Activated CD8-positive, alpha-beta T cell treated with anti-CD3 and anti-CD28 coated beads, Interleukin-2, amount 10 ng/mL, durations not matched to agents 7 days and 5 days (primary cell): ENCODE measurements around the gene MXRA8. TPM values are rescaled to one million over a fixed set of nuclear protein-coding genes. Genes with fewer than 3 reads are reported as not detected.
A peak's percentile ranks its signal among the peaks of the same experiment; 100 is the strongest.

ENCODE experiments used
- ATAC-seq: fragments of 150-1000 bp; cut with Tn5 transposase; one replicate; pipeline ENCODE4 v1.10.0; 2021; ENCODE audit warnings: moderate library complexity
- CTCF ChIA-PET: fragments of 350-600 bp; sonication (Branson Sonifier 250); formaldehyde crosslinking; loops from one replicate; lab custom pipeline; 2021; ENCODE audit warnings: antibody characterized with exemption; lab: Charles Lee
- POLR2A ChIA-PET: fragments of 350-600 bp; sonication (Branson Sonifier 250); formaldehyde crosslinking; loops from one replicate; lab custom pipeline; 2021; ENCODE audit warnings: antibody characterized with exemption; lab: Charles Lee
- DNase-seq: peaks from one replicate; pipeline ENCODE4 v3.0.0-alpha.2; 2020
- H3K27ac Mint-ChIP-seq: one replicate; pipeline ENCODE4 v1.8.0; 2021; ENCODE audit warnings: mild to moderate bottlenecking, mixed read lengths
- H3K27me3 Mint-ChIP-seq: one replicate; pipeline ENCODE4 v1.8.0; 2021; ENCODE audit warnings: low read depth, mixed read lengths
- H3K36me3 Mint-ChIP-seq: one replicate; pipeline ENCODE4 v1.8.0; 2021; ENCODE audit warnings: low read depth, mixed read lengths
- H3K4me1 Mint-ChIP-seq: one replicate; pipeline ENCODE4 v1.8.0; 2021; ENCODE audit warnings: low read depth, mixed read lengths
- H3K4me3 Mint-ChIP-seq: one replicate; pipeline ENCODE4 v1.8.0; 2021; ENCODE audit warnings: mild to moderate bottlenecking, mixed read lengths
- H3K9me3 Mint-ChIP-seq: one replicate; pipeline ENCODE4 v1.8.0; 2022; ENCODE audit warnings: mixed read lengths; ENCODE audit not compliant: insufficient read depth
- total RNA-seq, 2 experiments: library from RNA; stranded (reverse); gene quantifications; one replicate each; pipeline ENCODE4 v1.2.3, GENCODE V29; 2021

The MXRA8 gene
- total RNA-seq, 2 experiments from 2014 or later, result not detected

GRCh38 chr1:1400576-1401456, 42.5 kb upstream of the MXRA8 start:
- DNase-seq (no peak), ATAC-seq (no peak)
- Mint-ChIP-seq H3K27me3 (no peaks in the 10 kb centered on the region), H3K27ac (peak overlapping the region; percentile 90), H3K36me3 (peaks cover 65% of the 10 kb centered on the region), H3K4me1 (peaks cover 53% of the 10 kb centered on the region), H3K4me3 (peak overlapping the region; percentile 92), H3K9me3 (no peaks in the 10 kb centered on the region)
- ChIA-PET CTCF (interaction anchor here (0.8 to 2.9 kb wide), 5 partner anchors 24 to 104 kb away, joined by 3 to 13 read pairs (median 3); partner anchors contain the start of gene AURKAIP1), POLR2A (interaction anchor here (0.7 to 3.6 kb wide), 6 partner anchors 9 to 214 kb away, joined by 3 to 41 read pairs (median 5); partner anchors contain the start of gene AURKAIP1)

GRCh38 chr1:1399872-1400575, 41.7 kb upstream of the MXRA8 start:
- DNase-seq (peak; percentile 45), ATAC-seq (peak; percentile 1)
- CTCF ChIA-PET, result interaction anchor here (0.8 to 2.9 kb wide), 8 partner anchors 8 to 212 kb away, joined by 3 to 13 read pairs (median 4); partner anchors contain the start of gene AURKAIP1
- Mint-ChIP-seq H3K27ac (peak overlapping the region; percentile 90), H3K9me3 (no peaks in the 10 kb centered on the region), H3K36me3 (peaks cover 65% of the 10 kb centered on the region), H3K4me3 (peak overlapping the region; percentile 92), H3K27me3 (no peaks in the 10 kb centered on the region), H3K4me1 (peaks cover 52% of the 10 kb centered on the region)
- POLR2A ChIA-PET, result interaction anchor here (0.7 to 3.6 kb wide), 7 partner anchors 8 to 214 kb away, joined by 3 to 41 read pairs (median 6); partner anchors contain the start of genes AURKAIP1 and MRPL20

- DNase-seq (peak; percentile 99), ATAC-seq (peak; percentile 96)
- peaks cover 51% of the 10 kb centered on the region for H3K4me1 Mint-ChIP-seq
- ChIA-PET CTCF (interaction anchor here (0.7 to 2.9 kb wide), 10 partner anchors 8 to 212 kb away, joined by 3 to 13 read pairs (median 4); partner anchors contain the start of gene AURKAIP1), POLR2A (interaction anchor here (0.6 to 3.6 kb wide), 6 partner anchors 8 to 215 kb away, joined by 3 to 41 read pairs (median 8); partner anchors contain the start of genes AURKAIP1 and MRPL20)
- peak within 1 kb of the TSS; percentile 92 for H3K4me3 Mint-ChIP-seq
- H3K9me3 Mint-ChIP-seq, result no peaks in the 10 kb centered on the region
- H3K36me3 Mint-ChIP-seq, result peaks cover 63% of the 10 kb centered on the region
- H3K27ac Mint-ChIP-seq, result peak within 1 kb of the TSS; percentile 90
- H3K27me3 Mint-ChIP-seq, result no peaks in the 10 kb centered on the region
These were observed 41.0 kb upstream of the MXRA8 start, which contains the start of gene CCNL2 for GRCh38 chr1:1399187-1399871. Gene CCNL2, minus strand, starts transcription at chr1:1399335. Its CDS starts 29 bp downstream, at chr1:1399306.

GRCh38 chr1:1398677-1399186, 40.4 kb upstream of the MXRA8 start:
- H3K27ac Mint-ChIP-seq, result peak overlapping the region; percentile 86
- H3K27me3 Mint-ChIP-seq, result no peaks in the 10 kb centered on the region
- DNase-seq (no peak), ATAC-seq (peak; percentile 13)
- H3K4me1 Mint-ChIP-seq, result peaks cover 49% of the 10 kb centered on the region
- no peaks in the 10 kb centered on the region for H3K9me3 Mint-ChIP-seq
- ChIA-PET POLR2A (interaction anchor here (1.0 to 3.6 kb wide), 4 partner anchors 8 to 42 kb away, joined by 5 to 41 read pairs (median 14); partner anchors contain the start of genes AURKAIP1 and MRPL20), CTCF (interaction anchor here (0.7 to 2.9 kb wide), 9 partner anchors 8 to 211 kb away, joined by 3 to 13 read pairs (median 4); partner anchors contain the start of gene AURKAIP1)
- H3K4me3 Mint-ChIP-seq, result peak overlapping the region; percentile 92
- H3K36me3 Mint-ChIP-seq, result peaks cover 67% of the 10 kb centered on the region

GRCh38 chr1:1397839-1398523, 39.6 kb upstream of the MXRA8 start:
- POLR2A ChIA-PET, result interaction anchor here (3.6 kb wide), 1 partner anchor 22 kb away, joined by 41 read pairs; the partner anchor contains the start of gene AURKAIP1
- H3K27ac Mint-ChIP-seq, result peak overlapping the region; percentile 86
- ATAC-seq, result no peak
- peak overlapping the region; percentile 92 for H3K4me3 Mint-ChIP-seq
- peaks cover 69% of the 10 kb centered on the region for H3K36me3 Mint-ChIP-seq
- no peak for DNase-seq
- no peaks in the 10 kb centered on the region for H3K27me3 Mint-ChIP-seq
- H3K9me3 Mint-ChIP-seq, result no peaks in the 10 kb centered on the region
- peaks cover 48% of the 10 kb centered on the region for H3K4me1 Mint-ChIP-seq
- CTCF ChIA-PET, result interaction anchor here (0.9 to 1.5 kb wide), 3 partner anchors 23 to 26 kb away, joined by 3 to 7 read pairs (median 7); partner anchors contain the start of gene AURKAIP1

GRCh38 chr1:1395166-1395565, 36.8 kb upstream of the MXRA8 start:
- ATAC-seq (no peak), DNase-seq (no peak)
- H3K4me1 Mint-ChIP-seq, result peaks cover 25% of the 10 kb centered on the region
- ChIA-PET POLR2A (interaction anchor here (0.8 kb wide), 1 partner anchor 13 kb away, joined by 3 read pairs; no protein-coding TSS in a partner anchor), CTCF (interaction anchor here (1.7 kb wide), 1 partner anchor 20 kb away, joined by 7 read pairs; the partner anchor contains the start of gene AURKAIP1)
- H3K36me3 Mint-ChIP-seq, result peaks cover 73% of the 10 kb centered on the region
- H3K9me3 Mint-ChIP-seq, result no peaks in the 10 kb centered on the region
- H3K27me3 Mint-ChIP-seq, result no peaks in the 10 kb centered on the region
- peak overlapping the region; percentile 58 for H3K27ac Mint-ChIP-seq
- H3K4me3 Mint-ChIP-seq, result no peak overlapping the region

- H3K27ac Mint-ChIP-seq, result no peak overlapping the region
- no peak for ATAC-seq
- H3K9me3 Mint-ChIP-seq, result no peaks in the 10 kb centered on the region
- H3K27me3 Mint-ChIP-seq, result no peaks in the 10 kb centered on the region
- CTCF ChIA-PET, result interaction anchor here (1.7 kb wide), 1 partner anchor 19 kb away, joined by 7 read pairs; the partner anchor contains the start of gene AURKAIP1
- H3K36me3 Mint-ChIP-seq, result peaks cover 76% of the 10 kb centered on the region
- H3K4me3 Mint-ChIP-seq, result no peak overlapping the region
- no peak for DNase-seq
- H3K4me1 Mint-ChIP-seq, result peaks cover 23% of the 10 kb centered on the region
- POLR2A ChIA-PET, result no interaction called here
These were observed 35.8 kb upstream of the MXRA8 start for GRCh38 chr1:1394116-1394515.

GRCh38 chr1:1393428-1393827, 35.1 kb upstream of the MXRA8 start:
- no peak overlapping the region for H3K4me3 Mint-ChIP-seq
- H3K9me3 Mint-ChIP-seq, result no peaks in the 10 kb centered on the region
- ChIA-PET CTCF (no interaction called here), POLR2A (no interaction called here)
- no peaks in the 10 kb centered on the region for H3K27me3 Mint-ChIP-seq
- H3K36me3 Mint-ChIP-seq, result peaks cover 81% of the 10 kb centered on the region
- ATAC-seq, result no peak
- H3K4me1 Mint-ChIP-seq, result peaks cover 23% of the 10 kb centered on the region
- H3K27ac Mint-ChIP-seq, result no peak overlapping the region
- DNase-seq, result no peak

- ChIA-PET POLR2A (no interaction called here), CTCF (no interaction called here)
- no peak for ATAC-seq
- Mint-ChIP-seq H3K27ac (no peak overlapping the region), H3K27me3 (no peaks in the 10 kb centered on the region), H3K36me3 (peaks cover 81% of the 10 kb centered on the region), H3K4me1 (peaks cover 19% of the 10 kb centered on the region), H3K9me3 (no peaks in the 10 kb centered on the region), H3K4me3 (no peak overlapping the region)
- DNase-seq, result no peak
These were observed 34.7 kb upstream of the MXRA8 start for GRCh38 chr1:1393014-1393413.

GRCh38 chr1:1391225-1391624, 32.9 kb upstream of the MXRA8 start:
- Mint-ChIP-seq H3K4me3 (no peak overlapping the region), H3K27me3 (no peaks in the 10 kb centered on the region), H3K4me1 (peaks cover 9% of the 10 kb centered on the region), H3K9me3 (no peaks in the 10 kb centered on the region), H3K36me3 (peaks cover 85% of the 10 kb centered on the region), H3K27ac (no peak overlapping the region)
- POLR2A ChIA-PET, result interaction anchor here (2.5 kb wide), 1 partner anchor 9 kb away, joined by 11 read pairs; the partner anchor contains the start of gene CCNL2
- ATAC-seq (no peak), DNase-seq (no peak)
- CTCF ChIA-PET, result interaction anchor here (1.0 kb wide), 1 partner anchor 8 kb away, joined by 3 read pairs; the partner anchor contains the start of gene CCNL2
